Heart right ventricle (tissue), 16 donors: ENCODE data around the gene RXFP1. TPM values are rescaled to one million over a fixed set of nuclear protein-coding genes. Genes with fewer than 3 reads are reported as not detected.

Source experiments
- ATAC-seq, 8 donors: fragments of 200-7000 bp; cut with Tn5 transposase; one replicate each; pipeline ENCODE4 v1.9.1; 2020; ENCODE audit warnings: mild to moderate bottlenecking in 8 of 8, moderate library complexity in 8 of 8, moderate number of reproducible peaks in 1 of 8
- DNase-seq, 2 donors: peaks; one replicate each; pipeline ENCODE4 v3.0.0-alpha.2; 2020
- H3K27ac ChIP-seq, 10 donors: fragments of 200-600 bp; sonication (generic) in 2 of 10; one replicate each; pipeline versions ENCODE4 v1.5.0 to v1.8.0; 2020 to 2022; ENCODE audit warnings: mild to moderate bottlenecking in 3 of 10
- H3K27me3 ChIP-seq, 7 donors: fragments of 200-600 bp; one replicate each; pipeline ENCODE4 v1.8.0; 2021 to 2022; ENCODE audit warnings: mild to moderate bottlenecking in 2 of 7
- H3K36me3 ChIP-seq, 9 donors: fragments of 200-600 bp; sonication (generic) in 1 of 9; one replicate each; pipeline versions ENCODE4 v1.5.0 to v1.8.0; 2020 to 2022; ENCODE audit warnings: mild to moderate bottlenecking in 2 of 9
- H3K4me1 ChIP-seq, 9 donors: fragments of 200-600 bp; sonication (generic) in 1 of 9; one replicate each; pipeline versions ENCODE4 v1.5.0 to v1.8.0; 2020 to 2022; ENCODE audit warnings: mild to moderate bottlenecking in 4 of 9
- H3K4me3 ChIP-seq, 10 donors: fragments of 200-600 bp; sonication (generic) in 2 of 10; one replicate each; pipeline versions ENCODE4 v1.5.0 to v1.8.0; 2020 to 2022; ENCODE audit warnings: mild to moderate bottlenecking in 7 of 10, moderate library complexity in 2 of 10
- H3K9me3 ChIP-seq, 11 donors: fragments of 200-600 bp in 10 of 11; sonication (generic) in 2 of 11; one replicate each; pipeline versions ENCODE4 v1.5.0 to v1.8.0; 2013 to 2022; ENCODE audit warnings: mild to moderate bottlenecking in 2 of 11, control low read depth in 1 of 11, moderate library complexity in 1 of 11
- CTCF ChIP-seq, 9 donors: fragments of 200-600 bp; sonication (generic) in 2 of 9; IDR thresholded peaks; one replicate each; pipeline versions ENCODE4 v1.5.0 to v1.8.0; 2021 to 2022; ENCODE audit warnings: antibody characterized with exemption in 9 of 9, mild to moderate bottlenecking in 5 of 9, moderate library complexity in 1 of 9
- WGBS, 2 donors: extraction: QIAGEN DNeasy Blood & Tissue Kit; methylation state at CpG; one replicate each; pipeline ENCODE4 v1.1.7; 2013; ENCODE audit warnings: inconsistent platforms in 1 of 2; 5-methylcytosine and 5-hydroxymethylcytosine counted together
- intact Hi-C, 10 donors: fragments of 100-400 bp; cut with DNase I; formaldehyde crosslinking; loops; one replicate each; pipeline versions ENCODE4 v1.11.1 to v1.14.2; 2022
- polyA plus RNA-seq, 2 donors: library from polyadenylated mRNA; stranded (reverse); fragments of 200-250 nt; gene quantifications; one replicate each; pipeline ENCODE4 v1.2.3, GENCODE V29; 2013
- total RNA-seq, 10 donors: library from RNA; stranded (reverse); fragmentation: NEBNext Ultra II Directional in 3 of 10; extraction: Animal tissue kit (Norgen Biotek cat#: 25700) in 3 of 10; gene quantifications; one replicate each; pipeline versions ENCODE4 v1.2.1 to v1.2.4, GENCODE V29; 2021 to 2023
- donor health status: Arrhythmogenic right ventricular cardiomyopathy.
- donor health status: ischemic (EF 13 %, LVEDD 7.1; RV severe dilation, severe dysfunction).
- donor health status: healthy with polysubstance abuse.
- donor health status: DM: no; HTN: yes; CAD: no.
- donor health status: DM: no; HTN: no; CAD: no.
- donor health status: ischemic (EF 25% LVEDD 6.9; RV normal size, moderate dysfunction).
- donor health status: ischemic (EF 25% LVEDD 5.7; RV mildly dilated, moderate dysfunction).
- donor health status: healthy.
- donor health status: DM: yes; HTN: yes; CAD: no.
- donor health status: Ischemic cardiomyopathy.
- donor health status: ischemic (EF 35%, LVEDD 5.7; RV mildly dilated, moderate dysfunction).
- donor health status: nonischemic (EF 11% LVEDD 7.7; RV severe dilation, severe dysfunction).
- donor health status: DM: yes; HTN: yes; CAD: no.
- donor health status: PGD.
- donor health status: ischemic (EF 29% LVEDD 5.4; RV normal size, mild dysfunction).
- donor health status: nonischemic (EF 23%, LVEDD 6.1; RV moderate dilation, normal function).

The RXFP1 gene
- total and polyA plus RNA-seq, 12 donors: 0.07 to 0.16 TPM; not detected in 10

GRCh38 chr4:158636619-158637018 lies 114.9 kb downstream of the RXFP1 start:
- no peaks in the 10 kb centered on the region for H3K36me3 ChIP-seq
- WGBS, 2 donors: 92 to 93% methylated on average over 1 of the region's 1 CpG
- DNase-seq (no peak), ATAC-seq (no peak)
- H3K9me3 ChIP-seq: no peaks in the 10 kb centered on the region
- intact Hi-C loops: no loop called here
- no peak overlapping the region for H3K27ac ChIP-seq
- no peaks in the 10 kb centered on the region for H3K4me1 ChIP-seq
- no peak overlapping the region for H3K4me3 ChIP-seq
- H3K27me3 ChIP-seq: no peaks in the 10 kb centered on the region
- TF ChIP-seq CTCF (IDR thresholded peaks at IDR 0.05): no peak

GRCh38 chr4:158644356-158644755 lies 122.7 kb downstream of the RXFP1 start:
- no peaks in the 10 kb centered on the region for H3K36me3 ChIP-seq
- H3K9me3 ChIP-seq: no peaks in the 10 kb centered on the region
- no peak for TF ChIP-seq CTCF (IDR thresholded peaks at IDR 0.05)
- no peak overlapping the region for H3K4me3 ChIP-seq
- no peak for DNase-seq
- no peak overlapping the region for H3K27ac ChIP-seq
- H3K27me3 ChIP-seq: no peaks in the 10 kb centered on the region
- H3K4me1 ChIP-seq: peaks cover 0 to 2% (median 0%) of the 10 kb centered on the region in 9 donors
- intact Hi-C loops: no loop called here
- no peak for ATAC-seq
- WGBS, 2 donors: 73 to 79% methylated on average over 5 of the region's 5 CpGs

- H3K9me3 ChIP-seq: no peaks in the 10 kb centered on the region
- H3K27me3 ChIP-seq: no peaks in the 10 kb centered on the region
- 53 to 55% methylated on average over 3 of the region's 3 CpGs for WGBS, 2 donors
- intact Hi-C loops: no loop called here
- no peak overlapping the region for H3K4me3 ChIP-seq
- peaks cover 0 to 4% (median 0%) of the 10 kb centered on the region in 9 donors for H3K4me1 ChIP-seq
- no peak for TF ChIP-seq CTCF (IDR thresholded peaks at IDR 0.05)
- no peak overlapping the region for H3K27ac ChIP-seq
- no peaks in the 10 kb centered on the region for H3K36me3 ChIP-seq
- no peak for ATAC-seq
- no peak for DNase-seq
Measured at GRCh38 chr4:158644760-158645159, 123.1 kb downstream of the RXFP1 start.

- Histone ChIP-seq H3K36me3 (no peaks in the 10 kb centered on the region), H3K27me3 (no peaks in the 10 kb centered on the region), H3K27ac (no peak overlapping the region), H3K4me3 (no peak overlapping the region), H3K4me1 (peaks cover 0 to 4% (median 0%) of the 10 kb centered on the region in 9 donors), H3K9me3 (no peaks in the 10 kb centered on the region)
- no peak for ATAC-seq
- no peak for DNase-seq
- intact Hi-C loops: no loop called here
- 28 to 36% methylated on average over 4 of the region's 4 CpGs for WGBS, 2 donors
- no peak for TF ChIP-seq CTCF (IDR thresholded peaks at IDR 0.05)
Measured at GRCh38 chr4:158649111-158649680, 127.5 kb downstream of the RXFP1 start.
